Measurements from ENCODE around the gene PIR.

- TF ChIP-seq CTCF (IDR thresholded peaks at IDR 0.05), result no peak
- TF ChIP-seq EZH2 (IDR thresholded peaks at IDR 0.05; ENCODE audit: borderline replicate concordance, insufficient read depth, low read depth, low read length, poor library complexity, severe bottlenecking), result no peak
Observed at GRCh38 chrX:15472531-15472930, 20.6 kb downstream of the PIR start.
